ENCODE data around the gene DLG5. TPM values are rescaled to one million over a fixed set of nuclear protein-coding genes. Genes with fewer than 3 reads are reported as not detected.

DLG5 gene
- polyA plus RNA-seq, 3 donors: 0.14 to 0.77 TPM; not detected in 1

- intact Hi-C loops (cut with micrococcal nuclease): no loop called here
- Histone ChIP-seq H2AFZ (ENCODE audit: insufficient read depth, low read depth, low read length, poor library complexity, severe bottlenecking) (no peak overlapping the region), H4K20me1 (ENCODE audit: insufficient read depth, low read length) (no peaks in the 10 kb centered on the region), H3K9ac (ENCODE audit: insufficient read depth, low read length, poor library complexity, severe bottlenecking) (no peak overlapping the region), H3K27me3 (ENCODE audit: control insufficient read depth in 2 of 2, insufficient read depth in 2 of 2, low read length in 2 of 2) (no peaks in the 10 kb centered on the region), H3K4me2 (replicated peaks; ENCODE audit: extremely low read depth, low read length, poor library complexity, severe bottlenecking) (no peak overlapping the region), H3K36me3 (replicated peaks in 1 of 2; ENCODE audit: control insufficient read depth in 1 of 2, insufficient read depth in 2 of 2, low read length in 2 of 2) (no peaks in the 10 kb centered on the region), H3K27ac (ENCODE audit: low read depth in 1 of 2, low read length in 2 of 2) (no peak overlapping the region), H3K79me2 (ENCODE audit: insufficient read depth, low read length) (no peaks in the 10 kb centered on the region), H3K4me1 (ENCODE audit: control insufficient read depth in 1 of 2, insufficient read depth in 2 of 2, low read length in 2 of 2) (no peaks in the 10 kb centered on the region), H3K9me3 (replicated peaks in 1 of 2; ENCODE audit: control insufficient read depth in 1 of 2, insufficient read depth in 1 of 2, low read length in 2 of 2) (no peaks in the 10 kb centered on the region), H3K4me3 (replicated peaks in 1 of 3; ENCODE audit: low read depth in 2 of 3, low read length in 3 of 3) (no peak overlapping the region)
- TF ChIP-seq CTCF (IDR thresholded peaks at IDR 0.05): no peak
- Mint-ChIP-seq H3K9me3 (no peaks in the 10 kb centered on the region), H3K4me3 (no peak overlapping the region), H3K36me3 (no peaks in the 10 kb centered on the region), H3K4me1 (no peaks in the 10 kb centered on the region), H3K27me3 (ENCODE audit: low read depth in 3 of 3) (no peaks in the 10 kb centered on the region), H3K27ac (no peak overlapping the region)
- DNase-seq: no peak
- WGBS (ENCODE audit: insufficient coverage): 100% methylated on average over 6 of the region's 11 CpGs
Measured at GRCh38 chr10:77816311-77816710, 110.2 kb downstream of the DLG5 start.

- H3K36me3 ChIP-seq (replicated peaks in 1 of 2; ENCODE audit: control insufficient read depth in 1 of 2, insufficient read depth in 2 of 2, low read length in 2 of 2): no peaks in the 10 kb centered on the region
- Mint-ChIP-seq H3K4me3 (no peak overlapping the region), H3K4me1 (no peaks in the 10 kb centered on the region), H3K9me3 (no peaks in the 10 kb centered on the region), H3K27ac (no peak overlapping the region), H3K36me3 (no peaks in the 10 kb centered on the region), H3K27me3 (ENCODE audit: low read depth in 3 of 3) (no peaks in the 10 kb centered on the region)
- WGBS (ENCODE audit: insufficient coverage): 89% methylated on average over 6 of the region's 6 CpGs
- H3K4me3 ChIP-seq (replicated peaks in 1 of 3; ENCODE audit: low read depth in 2 of 3, low read length in 3 of 3): no peak overlapping the region
- H3K4me2 ChIP-seq (replicated peaks; ENCODE audit: extremely low read depth, low read length, poor library complexity, severe bottlenecking): no peak overlapping the region
- no peak for TF ChIP-seq CTCF (IDR thresholded peaks at IDR 0.05)
- no peak overlapping the region for H3K9ac ChIP-seq (ENCODE audit: insufficient read depth, low read length, poor library complexity, severe bottlenecking)
- DNase-seq: no peak
- H4K20me1 ChIP-seq (ENCODE audit: insufficient read depth, low read length): no peaks in the 10 kb centered on the region
- intact Hi-C loops (cut with micrococcal nuclease): no loop called here
- no peak overlapping the region for H2AFZ ChIP-seq (ENCODE audit: insufficient read depth, low read depth, low read length, poor library complexity, severe bottlenecking)
- H3K79me2 ChIP-seq (ENCODE audit: insufficient read depth, low read length): no peaks in the 10 kb centered on the region
- H3K27ac ChIP-seq (ENCODE audit: low read depth in 1 of 2, low read length in 2 of 2): no peak overlapping the region
- H3K9me3 ChIP-seq (replicated peaks in 1 of 2; ENCODE audit: control insufficient read depth in 1 of 2, insufficient read depth in 1 of 2, low read length in 2 of 2): no peaks in the 10 kb centered on the region
- H3K4me1 ChIP-seq (ENCODE audit: control insufficient read depth in 1 of 2, insufficient read depth in 2 of 2, low read length in 2 of 2): no peaks in the 10 kb centered on the region
- H3K27me3 ChIP-seq (ENCODE audit: control insufficient read depth in 2 of 2, insufficient read depth in 2 of 2, low read length in 2 of 2): no peaks in the 10 kb centered on the region
Measured at GRCh38 chr10:77812741-77813140, 113.8 kb downstream of the DLG5 start.

All from CD14-positive monocyte (primary cell).